NB4 (cell line): ENCODE data around the gene TCF19.

ENCODE experiments used
- DNase-seq: peaks from one replicate; pipeline ENCODE4 v3.0.0; 2010; ENCODE audit warnings: low read depth
- H3K4me3 ChIP-seq: one replicate; pipeline ENCODE4 v1.5.1; 2011; ENCODE audit warnings: mild to moderate bottlenecking, low read depth, low read length, moderate library complexity
- CTCF ChIP-seq: IDR thresholded peaks from one replicate; pipeline ENCODE4 v1.5.1; 2012; ENCODE audit warnings: low read depth, low read length
- MAX ChIP-seq: IDR thresholded peaks from 2 replicates; pipeline ENCODE4 v1.6.1; 2011; ENCODE audit warnings: low read depth, low read length
- MYC ChIP-seq: IDR thresholded peaks from 2 replicates; pipeline ENCODE4 v1.6.1; 2011; ENCODE audit warnings: low read depth, low read length
- POLR2A ChIP-seq: IDR thresholded peaks from 2 replicates; pipeline ENCODE4 v1.6.1; 2011; ENCODE audit warnings: mild to moderate bottlenecking; ENCODE audit not compliant: insufficient read length; ENCODE audit errors: extremely low read depth

TCF19 gene

GRCh38 chr6:31114541-31114878 lies 43.9 kb upstream of the TCF19 start, which contains the start of gene PSORS1C1:
Gene PSORS1C1 (plus strand): TSS chr6:31114800. CDS start chr6:31129633, 14,833 bp downstream.
- no peak for DNase-seq
- no peak within 1 kb of the TSS for H3K4me3 ChIP-seq
- no peak for TF ChIP-seq MYC
- no peak for TF ChIP-seq POLR2A
- TF ChIP-seq MAX = no peak
- TF ChIP-seq CTCF = no peak

- peak; percentile 23 for DNase-seq
- peak; percentile 40 for TF ChIP-seq CTCF
- no peak for TF ChIP-seq POLR2A
- H3K4me3 ChIP-seq = no peak overlapping the region
Observed at GRCh38 chr6:31114970-31115849, 43.2 kb upstream of the TCF19 start.

- H3K4me3 ChIP-seq = no peak overlapping the region
- DNase-seq = no peak
- no peak for TF ChIP-seq MYC
Observed at GRCh38 chr6:31115941-31116560, 42.3 kb upstream of the TCF19 start.

- DNase-seq = no peak
- no peak for TF ChIP-seq MYC
- TF ChIP-seq MAX = no peak
- no peak for TF ChIP-seq POLR2A
- H3K4me3 ChIP-seq = no peak overlapping the region
Observed at GRCh38 chr6:31116661-31117385, 41.6 kb upstream of the TCF19 start.

- H3K4me3 ChIP-seq = no peak overlapping the region
- TF ChIP-seq MAX = no peak
- no peak for TF ChIP-seq MYC
- TF ChIP-seq CTCF = no peak
- TF ChIP-seq POLR2A = no peak
- DNase-seq = no peak
Observed at GRCh38 chr6:31118178-31118577, 40.2 kb upstream of the TCF19 start.

GRCh38 chr6:31120151-31120915 lies 38.1 kb upstream of the TCF19 start, which contains the start of gene CDSN:
Gene CDSN (minus strand): TSS chr6:31120446. CDS start chr6:31120419, 27 bp downstream.
- TF ChIP-seq POLR2A = no peak
- no peak for TF ChIP-seq MYC
- no peak for TF ChIP-seq CTCF
- TF ChIP-seq MAX = no peak
- no peak for DNase-seq
- no peak within 1 kb of the TSS for H3K4me3 ChIP-seq
